Fibroblast of lung (primary cell): ENCODE measurements around the gene KCNH2.

ENCODE experiments used
- CTCF ChIP-seq, 2 donors: IDR thresholded peaks in 1 of 2; conservative IDR thresholded peaks in 1 of 2; 1 replicate in 1 of 2; 2 replicates in 1 of 2; pipeline ENCODE4 v1.5.1; 2011 to 2012; ENCODE audit warnings: low read length in 2 of 2, control low read depth in 1 of 2, inconsistent platforms in 1 of 2, low read depth in 1 of 2, mild to moderate bottlenecking in 1 of 2
- EZH2 ChIP-seq: IDR thresholded peaks from 2 replicates; pipeline ENCODE4 v1.5.1; 2012; ENCODE audit warnings: low read length, control low read depth, mild to moderate bottlenecking; ENCODE audit errors: missing control alignments

- TF ChIP-seq CTCF (conservative IDR thresholded peaks at IDR 0.05 in 1 of 2, IDR thresholded peaks at IDR 0.05 in 1 of 2; ENCODE audit: low read depth in 1 of 2, low read length in 2 of 2) (no peak), EZH2 (no peak)
Measured at GRCh38 chr7:151001546-151001945, 23.4 kb upstream of the KCNH2 start.
